Inferior parietal cortex (tissue), 1 donor: ENCODE data around the gene PIK3R6.
"Not testable (repeated sequence)": the region's sequence is repeated elsewhere in the genome, so short reads cannot be mapped to it uniquely, and the experiment has no call there.

Experiments
- DNase-seq: peaks from one replicate; pipeline ENCODE4 v3.0.0-alpha.2; 2016; ENCODE audit errors: extremely low spot score

The PIK3R6 gene

DNA sequence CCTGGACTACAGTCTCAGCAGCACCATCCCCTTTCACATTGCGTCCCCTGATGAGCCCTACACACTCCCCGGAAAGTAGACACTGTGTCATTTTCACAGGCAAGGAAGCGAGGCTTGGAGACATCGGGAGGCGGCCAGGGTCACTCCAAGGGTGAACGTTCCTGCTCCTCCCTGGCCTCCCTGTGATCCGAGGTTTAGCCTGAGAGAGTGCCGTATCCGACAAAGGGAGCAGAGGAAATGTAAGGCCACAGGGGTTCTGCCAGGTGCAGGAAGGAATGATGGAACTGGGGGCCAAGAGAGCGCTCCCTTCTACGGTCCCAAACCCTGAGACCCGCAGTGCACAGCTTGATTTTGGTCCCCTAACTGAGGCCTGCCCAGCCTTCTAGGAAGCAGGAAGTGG, 8.0 kb upstream of the PIK3R6 start:
- no peak for DNase-seq

DNA sequence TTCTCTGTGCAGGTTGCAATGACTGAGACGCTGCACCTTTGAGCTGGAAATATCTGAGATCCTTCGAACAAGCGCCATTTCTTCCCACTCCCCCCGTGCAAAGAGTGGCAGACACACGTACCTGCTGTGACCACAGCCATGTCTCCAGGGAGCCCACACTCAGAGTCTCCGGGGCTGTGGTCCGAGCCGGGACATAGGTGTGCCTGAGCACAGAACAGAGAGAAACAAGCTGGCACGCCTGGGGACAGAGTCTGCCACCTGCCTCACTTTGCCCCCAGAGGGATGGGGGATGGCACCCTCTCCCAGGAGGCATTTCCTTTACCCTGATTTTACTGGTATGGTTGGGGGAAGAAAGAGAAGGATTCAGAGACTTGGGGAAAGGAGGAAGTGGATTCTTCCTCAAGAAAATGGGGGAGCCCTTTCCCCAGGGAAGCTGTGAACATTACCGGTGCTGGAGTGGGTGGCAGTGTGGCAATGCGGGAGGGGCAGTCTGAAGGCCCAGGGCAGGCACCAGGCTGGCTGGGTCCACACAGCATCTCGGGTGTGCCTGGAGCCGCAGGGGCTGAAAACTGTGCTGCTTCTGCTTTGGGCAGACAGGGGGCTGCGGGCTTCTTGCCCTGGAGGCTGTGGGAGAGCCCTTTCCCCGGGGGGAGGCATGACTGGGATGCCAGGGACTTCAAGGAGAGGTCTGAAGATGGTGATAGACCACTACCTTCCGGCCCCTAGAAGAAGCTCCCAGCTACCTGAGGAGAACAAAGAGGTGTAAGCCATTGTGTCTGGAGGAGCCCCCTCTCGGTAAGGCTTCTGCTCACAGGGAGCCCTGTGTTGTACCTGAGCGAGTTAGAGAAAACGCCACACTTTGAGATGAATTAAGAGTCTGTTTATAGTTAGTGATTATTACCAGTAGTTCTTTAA, 6.6 kb upstream of the PIK3R6 start:
- no peak for DNase-seq

DNA sequence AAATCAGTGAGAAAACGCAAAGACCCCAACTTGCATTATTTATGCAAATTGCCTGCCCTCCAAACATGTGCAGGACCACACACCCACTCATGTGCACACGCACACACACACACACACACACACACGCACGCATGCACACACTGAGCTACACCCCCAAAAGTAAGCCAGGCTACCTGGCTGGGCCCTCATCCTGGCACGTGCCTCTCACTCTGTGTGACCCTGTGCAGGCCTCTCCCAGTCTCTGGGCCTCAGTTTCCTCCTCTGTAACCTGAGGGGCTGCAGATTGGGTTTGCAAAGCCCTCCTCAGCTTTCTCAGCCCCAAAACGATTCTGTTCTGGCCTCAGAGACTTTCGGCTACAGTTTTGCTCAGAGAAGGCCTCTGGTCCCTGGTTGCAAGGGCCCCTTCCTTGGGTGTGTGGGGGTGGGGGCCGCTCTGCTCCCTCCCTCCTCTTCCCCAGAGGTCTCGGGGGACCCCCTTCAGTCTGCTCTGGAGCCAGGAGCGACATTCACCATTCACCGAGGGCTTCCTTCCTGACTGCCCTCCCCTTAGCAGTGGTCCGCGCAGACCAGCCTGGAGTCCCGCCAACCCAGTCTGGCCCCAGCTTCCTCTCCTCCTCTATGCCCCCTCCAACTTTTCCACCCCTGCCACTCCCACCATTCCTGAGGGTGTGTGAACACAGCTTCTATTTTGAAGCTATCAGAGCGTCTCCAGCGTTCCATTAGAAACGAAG, 5.4 kb upstream of the PIK3R6 start:
- no peak for DNase-seq

DNA sequence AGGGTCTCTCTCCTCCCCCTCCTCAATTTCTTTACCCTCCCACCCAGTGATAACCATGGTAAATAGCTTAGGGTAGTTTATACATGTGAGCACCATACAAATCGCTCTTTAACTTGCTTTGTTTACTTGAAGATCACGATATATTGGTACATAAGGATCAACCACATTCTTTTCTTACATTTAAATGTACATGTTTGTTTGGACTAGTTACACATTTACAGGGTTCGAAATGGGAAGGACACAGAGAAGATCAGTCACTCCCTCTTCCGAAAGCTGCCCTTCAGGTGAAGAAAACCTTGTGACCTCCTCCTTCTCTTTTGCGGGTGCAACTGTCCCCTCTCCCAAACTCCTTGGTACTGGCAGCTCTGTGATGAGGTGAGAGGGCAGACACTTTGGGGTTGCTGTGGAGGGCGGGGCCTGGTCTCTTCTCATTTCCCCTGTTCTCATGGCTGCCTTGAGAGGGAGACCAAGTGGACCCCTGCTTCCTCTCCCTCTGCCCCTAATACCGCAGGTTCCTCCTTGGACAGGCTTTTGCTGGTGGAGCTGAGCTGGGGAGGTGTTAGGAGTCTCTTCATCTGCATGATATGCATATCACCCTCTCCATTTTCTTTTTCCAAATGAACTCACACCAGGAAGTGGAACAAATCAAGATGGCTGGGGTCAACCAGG, 4.7 kb upstream of the PIK3R6 start:
- no peak for DNase-seq

DNA sequence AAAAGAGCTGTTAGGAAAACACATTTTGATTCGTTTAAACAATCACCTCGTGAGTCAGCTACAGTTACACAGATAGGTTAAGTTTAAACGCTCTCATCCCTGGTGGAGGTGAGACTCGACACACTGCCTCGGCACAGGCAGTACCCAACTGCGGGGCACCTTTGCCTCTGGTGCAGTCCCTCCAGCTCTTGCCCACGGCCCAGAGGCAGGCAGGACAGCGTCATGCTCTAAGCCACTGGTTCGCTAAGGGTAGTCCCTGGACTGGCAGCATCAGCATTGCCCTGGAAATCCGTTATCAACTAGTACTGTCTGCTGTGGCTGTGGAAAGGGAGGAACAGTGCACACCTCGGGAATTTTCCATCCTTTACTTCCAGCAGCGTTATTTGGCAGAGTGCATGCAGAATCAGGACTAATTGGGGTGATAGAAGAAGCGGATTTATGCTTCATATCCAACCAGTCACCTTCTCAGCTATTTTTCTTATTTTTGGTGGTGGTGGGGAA, 3.7 kb upstream of the PIK3R6 start:
- no peak for DNase-seq

DNA sequence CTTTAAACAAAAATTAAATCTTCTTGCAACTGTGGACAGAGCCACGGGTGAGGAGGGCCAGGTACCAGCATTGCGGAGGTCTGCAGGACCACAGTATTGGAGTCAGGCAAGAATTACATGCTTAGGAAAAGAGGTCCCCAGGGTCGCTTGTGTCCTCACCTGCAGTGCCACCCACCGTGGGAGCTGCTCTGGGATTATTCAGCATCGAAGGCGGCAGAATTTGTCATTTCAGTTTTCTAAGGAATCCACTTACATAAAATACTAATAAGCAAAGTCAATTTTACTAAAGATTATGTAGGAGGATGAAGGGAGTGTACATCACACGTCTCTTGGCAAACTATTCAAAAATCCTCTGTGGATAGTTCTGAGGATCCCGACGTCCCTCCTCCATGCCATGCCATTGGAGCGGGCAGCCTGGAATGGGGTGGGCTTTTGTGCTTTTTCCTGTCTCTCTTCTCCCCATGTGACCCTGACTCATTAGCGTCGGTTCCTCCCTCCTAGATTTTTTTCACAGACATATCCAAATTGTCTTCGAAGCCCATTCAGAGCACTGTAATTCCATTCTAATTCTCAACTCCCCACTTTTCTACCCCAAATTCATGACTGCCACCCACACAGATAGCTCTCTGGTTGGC, 3.0 kb upstream of the PIK3R6 start:
- no peak for DNase-seq

DNA sequence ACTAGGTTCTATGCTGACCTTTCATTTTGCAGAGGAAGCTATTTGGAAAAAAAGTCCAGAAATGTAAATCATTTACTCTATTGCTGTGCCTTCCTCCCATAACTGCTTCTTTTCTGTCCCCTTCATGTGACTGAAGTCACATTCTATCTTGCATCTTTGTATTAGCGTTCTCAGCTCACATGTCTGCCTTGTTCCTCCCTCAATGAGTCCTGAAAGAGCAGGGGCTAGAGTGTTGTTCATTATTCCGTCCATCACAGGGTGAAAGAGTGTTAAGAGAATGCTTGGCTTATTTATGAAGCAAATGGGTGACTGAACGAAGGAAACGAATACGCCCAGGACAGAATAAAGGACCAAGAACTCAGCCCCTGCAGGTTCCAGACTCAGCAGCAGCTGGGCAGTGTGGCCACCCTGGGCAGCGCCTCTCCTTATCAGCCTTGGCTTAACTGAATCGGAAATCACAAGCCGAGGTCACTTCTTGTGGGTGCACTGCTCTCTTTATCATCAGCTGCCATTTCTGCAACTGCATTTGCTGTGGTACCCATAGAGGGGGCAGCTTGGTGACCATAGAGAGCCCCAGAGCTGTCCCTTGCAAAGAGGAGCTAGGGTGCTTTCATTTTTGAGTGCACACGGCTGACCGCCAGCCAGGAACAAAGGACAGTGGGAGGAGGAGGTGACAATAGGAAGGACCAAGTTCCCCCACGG, 1.8 kb upstream of the PIK3R6 start:
- no peak for DNase-seq

DNA sequence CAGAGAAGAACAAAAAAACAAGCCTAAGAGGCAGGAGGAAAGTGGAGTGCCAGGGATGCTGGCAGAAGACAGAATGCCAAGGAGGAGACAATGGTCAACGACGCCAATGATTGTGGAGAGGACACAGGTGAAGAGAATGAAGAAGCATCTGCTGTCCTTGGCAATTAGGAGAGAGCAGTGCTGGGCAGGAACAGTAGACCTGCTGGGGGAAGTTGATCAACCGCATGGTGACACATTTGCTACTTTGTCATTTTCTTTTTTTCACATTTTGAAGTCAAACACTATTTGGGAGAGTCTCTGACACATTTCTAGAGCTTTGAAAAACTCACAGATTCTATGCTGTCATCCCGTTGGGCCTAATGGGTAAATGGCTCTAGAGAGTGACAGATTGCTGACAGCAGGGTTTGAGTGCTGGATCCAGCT, 1.1 kb upstream of the PIK3R6 start:
- DNase-seq = no peak

DNA sequence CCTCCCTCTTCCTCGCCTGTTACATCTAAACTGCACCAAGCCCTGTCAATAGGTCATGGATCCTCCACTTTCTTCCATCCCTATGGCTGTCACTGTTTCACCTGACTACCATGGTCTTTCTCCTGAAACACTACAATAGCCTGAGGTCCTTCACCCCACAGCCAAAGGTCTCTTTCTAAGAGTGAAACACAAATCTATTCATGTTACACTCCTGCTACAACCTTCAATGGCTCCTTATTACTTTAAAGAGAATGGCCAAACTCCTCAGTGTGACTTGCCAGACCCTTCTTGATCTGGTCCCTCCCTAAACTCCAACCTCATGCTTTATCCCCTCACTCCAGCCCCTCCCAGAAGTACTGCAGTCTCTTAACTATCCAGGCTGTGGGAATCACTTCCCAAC, 618 bp upstream of the PIK3R6 start:
- no peak for DNase-seq

DNA sequence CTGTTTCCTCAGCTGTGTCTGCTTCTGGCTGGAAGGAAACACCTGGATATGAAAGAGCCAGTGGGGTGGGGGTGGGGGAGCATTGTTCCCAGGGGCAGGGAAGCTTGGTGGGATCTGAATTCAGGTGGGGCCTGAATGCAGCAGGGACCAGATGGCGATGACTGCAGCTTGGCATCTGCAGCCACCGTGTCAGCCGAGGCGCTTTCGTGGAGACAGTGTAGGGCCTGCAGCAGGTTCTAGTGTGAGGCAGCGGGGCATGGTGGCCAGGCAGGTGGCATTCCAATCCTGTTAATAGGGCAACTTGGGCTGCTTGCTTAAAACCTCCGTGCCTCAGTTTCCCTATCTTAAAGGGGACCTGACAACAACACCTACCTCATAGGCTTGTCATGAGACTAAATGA, 1.7 kb downstream of the PIK3R6 start:
- no peak for DNase-seq

DNA sequence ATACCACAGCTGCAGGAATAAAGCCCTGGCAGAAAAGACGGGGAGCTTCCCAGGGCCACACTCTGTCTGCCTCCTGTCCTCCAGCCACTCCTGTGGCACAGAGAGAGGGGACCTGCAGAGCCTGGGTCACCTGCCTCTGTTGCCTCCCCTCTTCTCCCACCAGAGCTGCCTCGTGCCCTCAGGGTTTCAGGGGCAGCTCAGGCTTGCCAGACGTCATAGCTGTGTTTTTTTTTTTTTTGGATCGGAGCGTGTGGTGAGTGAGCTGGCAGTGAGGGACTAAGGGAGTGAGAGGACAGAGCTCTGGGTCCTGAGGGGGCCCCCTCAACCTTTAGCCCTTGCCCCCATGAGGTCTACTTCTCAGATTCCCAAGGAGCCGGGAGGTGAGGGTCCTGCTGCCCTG, 2.1 kb downstream of the PIK3R6 start:
- no peak for DNase-seq

DNA sequence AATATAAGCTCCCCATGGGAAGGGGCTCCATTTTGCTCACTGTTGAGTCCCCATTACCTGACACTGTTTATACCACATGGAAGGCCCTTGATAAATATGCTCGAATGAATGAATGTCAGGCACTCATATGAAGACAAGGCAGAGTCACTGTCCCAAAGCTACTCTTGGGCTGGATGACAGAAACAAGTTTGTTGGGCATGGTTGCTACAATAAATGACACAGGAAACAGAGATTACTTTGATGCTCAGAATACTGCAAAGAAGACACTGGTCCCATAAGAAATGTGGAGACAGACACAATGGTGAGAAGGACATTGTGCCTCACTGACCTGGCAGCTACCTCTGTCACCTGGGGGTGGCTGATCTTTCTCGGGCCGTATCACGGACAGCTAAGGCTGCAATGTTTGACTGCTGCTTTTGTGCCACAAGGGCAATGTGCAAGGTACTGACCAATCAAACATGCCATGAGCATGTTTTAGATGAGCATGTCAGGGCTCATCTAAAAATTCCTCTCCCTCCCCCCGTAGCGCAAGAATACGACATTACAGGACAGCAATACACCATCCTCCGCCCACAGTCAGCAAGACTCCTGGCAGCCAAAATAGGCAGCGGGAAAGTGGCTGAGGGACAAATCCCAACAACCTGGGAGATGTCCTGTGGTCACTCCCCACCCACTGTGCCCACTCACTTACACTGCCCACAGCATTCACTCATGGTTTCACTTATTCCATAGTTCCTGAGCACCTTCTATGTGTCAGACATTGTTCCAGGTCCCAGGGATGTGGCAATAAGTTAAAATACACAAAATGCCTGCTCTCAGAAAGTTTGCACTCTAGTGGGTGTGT, 5.0 kb downstream of the PIK3R6 start:
- no peak for DNase-seq

DNA sequence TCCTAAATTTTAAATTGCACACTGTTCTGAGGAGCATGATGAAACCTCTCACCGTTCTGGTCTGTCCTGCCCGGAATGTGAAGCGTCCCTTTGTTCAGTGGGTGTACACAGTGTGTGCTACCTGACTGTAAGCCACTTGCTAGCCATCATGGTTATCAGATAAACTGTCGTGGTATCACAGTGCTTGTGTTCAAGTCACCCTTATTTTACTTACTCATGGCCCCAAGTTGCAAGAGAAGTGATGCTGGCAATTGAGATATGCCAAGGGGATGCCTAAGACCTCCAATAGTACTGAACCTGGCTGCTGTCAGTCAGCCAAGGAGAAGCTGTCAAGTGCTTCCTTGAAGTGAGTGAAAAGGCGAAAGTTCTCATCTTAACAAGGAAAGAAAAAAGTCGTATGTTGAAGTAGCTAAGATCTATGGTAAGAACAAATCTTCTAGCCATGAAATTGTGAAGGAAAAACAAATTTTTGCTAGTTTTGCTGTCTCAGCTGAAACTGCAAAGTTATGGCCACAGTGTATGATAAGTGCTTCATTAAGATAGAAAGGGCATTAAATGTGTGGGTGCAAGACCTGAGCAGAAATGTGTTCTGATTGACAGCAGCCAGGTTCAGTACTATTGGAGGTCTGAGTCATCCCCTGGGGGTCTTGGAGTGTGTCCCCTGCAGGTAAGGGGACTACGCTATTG, 5.8 kb downstream of the PIK3R6 start:
- no peak for DNase-seq

DNA sequence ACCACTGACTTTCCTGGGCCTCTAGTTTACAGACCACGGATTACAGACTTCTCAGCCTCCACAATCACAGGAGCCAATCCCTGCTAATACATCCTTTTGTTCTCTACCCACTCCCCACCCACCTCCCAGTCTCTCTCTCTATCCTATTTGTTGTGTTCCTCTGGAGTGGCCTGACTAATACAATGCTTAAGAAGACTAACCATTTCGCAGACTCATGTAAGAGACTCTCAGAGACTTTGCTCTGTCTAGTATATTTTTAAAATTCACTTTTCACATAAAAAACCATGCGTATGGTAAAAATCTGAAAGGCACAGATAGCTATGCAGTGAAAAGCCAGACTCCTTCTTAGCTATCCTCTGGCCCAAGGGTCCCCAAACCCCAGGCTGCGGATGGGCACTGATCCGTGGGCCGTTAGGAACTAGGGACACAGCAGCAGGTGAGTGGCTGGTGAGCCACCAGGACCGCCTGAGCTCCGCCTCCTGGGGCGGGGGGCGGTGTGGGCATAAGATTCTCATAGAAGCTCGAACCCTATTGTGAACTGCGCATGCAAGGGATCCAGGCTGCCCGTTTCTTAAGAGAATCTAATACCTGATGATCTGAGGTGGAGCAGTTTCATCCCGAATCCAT, 7.6 kb downstream of the PIK3R6 start:
- no peak for DNase-seq

DNA sequence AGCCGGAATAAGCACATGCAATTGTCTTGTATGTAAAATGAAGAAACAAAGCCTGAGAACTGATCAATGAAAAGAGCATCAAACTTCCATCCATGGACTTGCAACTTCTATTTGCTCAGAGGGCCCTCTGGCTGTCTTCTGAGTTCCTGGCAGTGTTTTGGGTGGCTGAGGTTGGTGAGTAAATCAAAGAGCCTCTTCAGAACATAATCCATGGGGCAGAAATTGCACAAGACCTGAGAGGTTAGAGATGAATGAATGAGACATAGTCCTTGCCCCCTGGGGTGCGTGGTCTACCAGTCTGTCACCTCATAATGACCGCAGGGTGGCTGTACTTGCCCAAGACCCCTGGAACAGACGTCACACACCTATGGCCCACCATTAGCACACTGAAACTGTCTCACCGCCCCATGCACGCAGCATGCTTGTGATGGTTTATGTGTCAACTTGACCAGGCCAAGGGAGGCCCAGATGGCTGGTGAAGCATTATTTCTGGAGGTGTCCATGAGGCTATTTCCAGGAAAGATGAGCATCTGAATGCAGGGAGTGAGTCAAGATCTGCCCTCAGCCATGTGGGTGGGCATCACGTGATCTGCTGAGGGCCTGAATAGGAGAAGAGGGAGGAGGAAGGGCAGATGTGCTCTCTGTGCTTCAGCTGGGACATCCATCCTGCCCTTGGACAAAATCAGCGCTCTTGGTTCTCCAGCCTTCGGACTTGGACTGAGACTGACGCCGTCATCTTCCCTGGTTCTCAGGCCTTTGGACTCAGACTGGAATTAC, 8.3 kb downstream of the PIK3R6 start:
- peak; percentile 10 for DNase-seq

DNA sequence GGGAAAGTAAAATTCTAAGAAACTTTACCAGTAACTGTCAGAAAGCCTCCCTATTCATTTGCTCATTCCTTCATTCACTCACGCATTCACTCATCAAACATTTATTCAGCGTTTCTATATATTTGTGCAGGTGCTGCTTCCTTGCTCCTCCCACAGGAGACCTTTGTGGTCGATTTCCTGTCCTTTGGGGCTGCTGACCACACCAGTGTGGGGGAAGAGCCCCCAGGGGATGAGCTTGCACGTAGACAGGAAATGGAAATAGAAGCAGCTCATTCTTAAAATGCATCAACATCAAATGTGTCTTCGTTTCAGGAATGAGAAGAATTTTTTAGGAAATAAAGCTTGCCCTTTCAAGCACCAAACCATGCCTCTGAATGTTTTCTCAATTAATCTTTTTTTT, 9.6 kb downstream of the PIK3R6 start:
- DNase-seq = no peak

DNA sequence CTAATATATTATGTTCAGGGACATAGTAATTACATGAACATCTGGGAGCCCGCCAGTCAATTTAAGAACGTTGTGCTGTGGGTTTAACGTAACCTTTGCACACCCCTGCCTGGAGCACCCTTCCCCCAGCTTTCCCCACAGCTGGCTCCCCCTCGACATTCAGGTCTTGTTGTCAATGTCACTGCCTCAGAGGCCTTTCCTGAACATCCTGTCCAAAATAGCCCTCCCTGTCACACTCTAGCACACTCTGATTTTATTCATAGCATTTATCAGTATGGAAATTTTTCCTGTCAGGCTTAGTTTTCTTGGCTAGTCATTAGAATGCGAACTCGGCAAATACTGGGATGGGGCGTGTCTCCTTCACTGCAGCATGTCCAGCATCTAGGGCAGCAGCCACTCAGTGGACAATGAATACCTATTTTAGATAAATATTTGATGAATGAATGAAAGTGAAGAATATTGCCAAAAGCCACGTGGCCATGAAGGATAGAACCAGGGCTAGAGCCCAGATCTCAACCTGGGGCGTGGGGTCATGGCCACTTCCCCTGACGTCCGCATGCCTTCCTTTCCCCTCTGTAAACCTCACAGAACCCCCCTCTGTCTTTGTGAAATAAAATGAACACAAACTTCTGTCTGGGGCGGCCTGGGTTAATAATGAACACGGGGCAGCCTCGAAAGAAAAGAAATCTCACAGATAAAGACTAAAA, 10.5 kb downstream of the PIK3R6 start:
- DNase-seq = no peak

DNA sequence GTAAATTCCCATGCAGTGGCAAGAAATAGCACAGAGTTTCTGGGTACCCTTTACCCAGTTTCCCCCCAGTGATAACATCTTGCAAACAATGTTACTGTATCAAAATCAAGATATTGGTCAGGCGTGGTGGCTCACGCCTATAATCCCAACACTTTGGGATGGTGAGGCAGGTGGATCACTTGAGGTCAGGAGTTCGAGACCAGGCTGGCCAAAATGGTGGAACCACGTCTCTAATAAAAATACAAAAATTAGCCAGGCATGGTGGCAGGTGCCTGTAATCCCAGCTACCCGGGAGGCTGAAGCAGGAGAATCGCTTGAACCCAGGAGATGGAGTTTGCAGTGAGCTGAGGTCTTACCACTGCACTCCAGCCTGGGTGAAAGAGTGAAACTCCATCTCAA, 11.3 kb downstream of the PIK3R6 start:
- DNase-seq = not testable (repeated sequence)
